Measurements from ENCODE around the gene TYMP. TPM values are rescaled to one million over a fixed set of nuclear protein-coding genes. Genes with fewer than 3 reads are reported as not detected.

TYMP gene
- total and polyA plus RNA-seq, 2 of the 4 experiments (the other 2 are of a cell fraction) = 0.18 to 0.74 TPM

DNA sequence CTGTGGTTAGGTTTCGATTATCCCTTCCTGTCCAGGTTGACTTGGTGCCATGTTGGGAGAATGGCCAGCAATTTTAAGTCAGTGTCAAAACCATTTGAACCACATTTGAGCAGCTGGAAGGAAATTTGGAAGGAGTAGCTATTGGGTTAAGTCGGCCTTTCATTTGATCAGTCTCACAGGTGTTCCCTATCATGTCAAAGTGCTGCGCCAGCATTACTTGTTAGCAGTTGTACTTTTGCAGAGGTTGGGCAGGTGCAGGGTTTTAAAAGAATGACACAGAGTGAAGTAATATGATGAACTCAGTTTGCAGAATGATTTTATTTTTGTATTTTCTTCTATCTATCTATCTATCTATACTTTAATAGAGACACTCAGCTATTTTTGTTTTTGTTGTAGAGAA, 6.4 kb upstream of the TYMP start:
- Histone ChIP-seq H3K27ac (ENCODE audit: insufficient read depth, low read length) (no peak overlapping the region), H4K91ac (ENCODE audit: insufficient read depth, low read depth, low read length) (no peak overlapping the region), H3K9ac (ENCODE audit: low read depth, low read length) (no peak overlapping the region), H3K79me1 (ENCODE audit: low read depth in 1 of 2, low read length in 2 of 2) (no peaks in the 10 kb centered on the region), H3K4me1 (ENCODE audit: control insufficient read depth, insufficient read depth, low read length) (peaks cover 19% of the 10 kb centered on the region), H3K56ac (ENCODE audit: extremely low read depth, insufficient read depth, low read length) (no peak overlapping the region), H2BK20ac (ENCODE audit: low read depth, low read length) (no peak overlapping the region), H3K36me3 (ENCODE audit: control insufficient read depth, insufficient read depth, low read length) (no peaks in the 10 kb centered on the region), H2BK15ac (ENCODE audit: low read depth, low read length) (no peak overlapping the region), H3K23ac (ENCODE audit: low read depth, low read length) (no peak overlapping the region), H3K18ac (ENCODE audit: low read depth, low read length) (no peak overlapping the region), H3K9me3 (ENCODE audit: control insufficient read depth, insufficient read depth, low read length) (no peaks in the 10 kb centered on the region), H4K8ac (ENCODE audit: low read depth in 2 of 2, low read length in 2 of 2) (no peak overlapping the region), H2AK5ac (ENCODE audit: low read depth, low read length) (no peak overlapping the region), H3K27me3 (ENCODE audit: control insufficient read depth, insufficient read depth, low read length) (peaks cover 3% of the 10 kb centered on the region; the same call in 1 of the 2 replicates), H2AFZ (replicated peaks; ENCODE audit: low read length, poor library complexity) (no peak overlapping the region), H3K9me1 (ENCODE audit: insufficient read depth, low read length) (peaks cover 4% of the 10 kb centered on the region), H3K4ac (ENCODE audit: low read depth, low read length) (no peak overlapping the region), H2BK5ac (ENCODE audit: low read depth, low read length, poor library complexity, severe bottlenecking) (no peak overlapping the region), H4K5ac (ENCODE audit: low read depth, low read length) (no peak overlapping the region), H2AK9ac (replicated peaks; ENCODE audit: low read depth, low read length, poor library complexity) (no peak overlapping the region), H2BK120ac (ENCODE audit: low read depth, low read length) (no peak overlapping the region), H3K4me3 (ENCODE audit: insufficient read depth, low read depth, low read length) (no peak overlapping the region), H3K4me2 (ENCODE audit: low read depth, low read length) (no peak overlapping the region), H4K20me1 (ENCODE audit: insufficient read depth, low read length) (no peaks in the 10 kb centered on the region), H3K14ac (replicated peaks; ENCODE audit: low read depth, low read length) (no peak overlapping the region)
- ChIA-PET CTCF (interaction anchor here (0.6 kb wide), 1 partner anchor 372 kb away, joined by 3 read pairs; no protein-coding TSS in a partner anchor), POLR2A (ENCODE audit: unreplicated experiment) (no interaction called here)
- dilution Hi-C loops (cut with HindIII; ENCODE audit: low sequenced_read_pairs, unreplicated experiment) = no loop called here
- TF ChIP-seq, protein P1, sequence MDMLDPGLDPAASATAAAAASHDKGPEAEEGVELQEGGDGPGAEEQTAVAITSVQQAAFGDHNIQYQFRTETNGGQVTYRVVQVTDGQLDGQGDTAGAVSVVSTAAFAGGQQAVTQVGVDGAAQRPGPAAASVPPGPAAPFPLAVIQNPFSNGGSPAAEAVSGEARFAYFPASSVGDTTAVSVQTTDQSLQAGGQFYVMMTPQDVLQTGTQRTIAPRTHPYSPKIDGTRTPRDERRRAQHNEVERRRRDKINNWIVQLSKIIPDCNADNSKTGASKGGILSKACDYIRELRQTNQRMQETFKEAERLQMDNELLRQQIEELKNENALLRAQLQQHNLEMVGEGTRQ (IDR thresholded peaks at IDR 0.05; ENCODE audit: low read depth, low read length) = no peak
- TF ChIP-seq MAZ (IDR thresholded peaks at IDR 0.05; ENCODE audit: borderline replicate concordance, low read depth, low read length) = no peak
- TF ChIP-seq MXI1 (IDR thresholded peaks at IDR 0.05; ENCODE audit: borderline replicate concordance, low read depth, low read length) = no peak
- TF ChIP-seq, protein P2, sequence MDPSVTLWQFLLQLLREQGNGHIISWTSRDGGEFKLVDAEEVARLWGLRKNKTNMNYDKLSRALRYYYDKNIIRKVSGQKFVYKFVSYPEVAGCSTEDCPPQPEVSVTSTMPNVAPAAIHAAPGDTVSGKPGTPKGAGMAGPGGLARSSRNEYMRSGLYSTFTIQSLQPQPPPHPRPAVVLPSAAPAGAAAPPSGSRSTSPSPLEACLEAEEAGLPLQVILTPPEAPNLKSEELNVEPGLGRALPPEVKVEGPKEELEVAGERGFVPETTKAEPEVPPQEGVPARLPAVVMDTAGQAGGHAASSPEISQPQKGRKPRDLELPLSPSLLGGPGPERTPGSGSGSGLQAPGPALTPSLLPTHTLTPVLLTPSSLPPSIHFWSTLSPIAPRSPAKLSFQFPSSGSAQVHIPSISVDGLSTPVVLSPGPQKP (IDR thresholded peaks at IDR 0.05; ENCODE audit: borderline replicate concordance, low read depth, low read length) = no peak
- no peak for TF ChIP-seq BHLHE40 (IDR thresholded peaks at IDR 0.05; ENCODE audit: low read depth, low read length)
- no peak for TF ChIP-seq RFX5 (IDR thresholded peaks at IDR 0.05; ENCODE audit: low read depth, low read length)
- TF ChIP-seq CEBPB (IDR thresholded peaks at IDR 0.05; ENCODE audit: low read depth, low read length) = no peak
- no peak for TF ChIP-seq CHD1 (IDR thresholded peaks at IDR 0.05; ENCODE audit: low read depth, low read length)
- in situ Hi-C loops (cut with MboI; ENCODE audit: low sequenced_read_pairs) = no loop called here
- no peak for DNase-seq
- no CpG with 5 or more reads among the region's 3 CpGs for WGBS, 2 experiments (ENCODE audit: extremely low coverage in 2 of 2, insufficient read length in 1 of 2)
- BruUV-seq (replicated peaks) = no TSS peak
- intact Hi-C loops (cut with micrococcal nuclease) = no loop called here
- ATAC-seq (ENCODE audit: low read depth) = no peak
